Kidney epithelial cell (primary cell): ENCODE data around the gene ARHGEF26. TPM values are rescaled to one million over a fixed set of nuclear protein-coding genes. Genes with fewer than 3 reads are reported as not detected.

Experiments used
- DNase-seq: peaks from one replicate; pipeline ENCODE4 v3.0.0-alpha.2; 2010; ENCODE audit warnings: low read depth
- H3K27me3 ChIP-seq: 2 replicates; pipeline ENCODE4 v1.6.0; 2011; ENCODE audit warnings: low read length; ENCODE audit not compliant: control insufficient read depth, insufficient read depth
- H3K36me3 ChIP-seq: 2 replicates; pipeline ENCODE4 v1.5.1; 2011; ENCODE audit warnings: low read length; ENCODE audit not compliant: control insufficient read depth, insufficient read depth
- H3K4me3 ChIP-seq: 2 replicates; pipeline ENCODE4 v1.5.1; 2011; ENCODE audit warnings: low read depth, mild to moderate bottlenecking, control low read depth, low read length
- CTCF ChIP-seq: IDR thresholded peaks from 2 replicates; pipeline ENCODE4 v1.5.1; 2011; ENCODE audit warnings: mild to moderate bottlenecking, moderate library complexity, low read length, control low read depth, inconsistent platforms; ENCODE audit not compliant: insufficient read depth, poor library complexity, severe bottlenecking
- total RNA-seq: library from RNA; depleted of rRNA; stranded (reverse); fragments of >200 nt; gene quantifications from 2 replicates; pipeline ENCODE4 v1.2.3, GENCODE V29; 2015

Gene ARHGEF26
- total RNA-seq, 1 donor from 2014 or later: 1.4 TPM

- Histone ChIP-seq H3K27me3 (no peaks in the 10 kb centered on the region), H3K4me3 (no peak overlapping the region), H3K36me3 (peaks cover 1% of the 10 kb centered on the region)
- DNase-seq: no peak
- no peak for TF ChIP-seq CTCF
Observed at GRCh38 chr3:154304936-154305335, 183.7 kb downstream of the ARHGEF26 start.

- no peak for DNase-seq
- Histone ChIP-seq H3K4me3 (no peak overlapping the region), H3K27me3 (no peaks in the 10 kb centered on the region), H3K36me3 (peaks cover 1% of the 10 kb centered on the region)
- TF ChIP-seq CTCF: no peak
Observed at GRCh38 chr3:154307363-154307762, 186.2 kb downstream of the ARHGEF26 start.

Other genes starting within 250 kb of the ARHGEF26 start
- 49.8 and 64.3 TPM in 2 replicates for gene DHX36, start 203.1 kb downstream of the ARHGEF26 start, total RNA-seq